SK-N-SH (cell line): Measurements from ENCODE around the gene CNFN. TPM values are rescaled to one million over a fixed set of nuclear protein-coding genes. Genes with fewer than 3 reads are reported as not detected.
A peak's percentile ranks its signal among the peaks of the same experiment; 100 is the strongest.

ENCODE experiments used
- CTCF ChIA-PET: fragments of 300-600, 350-600 bp; formaldehyde crosslinking; extraction: SDS; loops from one replicate; lab custom pipeline; 2021; lab: Yijun Ruan, JAX
- POLR2A ChIA-PET: fragments of 350-600 bp; sonication (Branson Sonifier 250); formaldehyde crosslinking; extraction: SDS; loops from one replicate; lab custom pipeline; 2020; ENCODE audit warnings: antibody characterized with exemption, inconsistent platforms; lab: Yijun Ruan, JAX
- DNase-seq: peaks from one replicate; pipeline ENCODE4 v3.0.0; 2012
- H2AFZ ChIP-seq: fragments of 200-600 bp; sonication (generic); 2 replicates; pipeline ENCODE4 v1.8.1; 2016; ENCODE audit warnings: antibody characterized with exemption, mild to moderate bottlenecking, low read depth
- H3F3A ChIP-seq: fragments of 200-600 bp; sonication (generic); replicated peaks from 2 replicates; pipeline ENCODE3; 2016; ENCODE audit warnings: antibody characterized with exemption, mild to moderate bottlenecking; ENCODE audit not compliant: insufficient read depth
- H3K27ac ChIP-seq, 2 experiments: fragments of 200-500 bp in 1 of 2; fragments of 200-600 bp in 1 of 2; sonication (Bioruptor generic) in 1 of 2; sonication (generic), shearing (Covaris generic) in 1 of 2; 2 replicates each; pipeline versions ENCODE4 v1.5.1 to v1.6.1; 2014 to 2016; ENCODE audit warnings: low read depth in 2 of 2, inconsistent platforms in 1 of 2, low read length in 1 of 2, mild to moderate bottlenecking in 1 of 2, mixed read lengths in 1 of 2
- H3K27me3 ChIP-seq: fragments of 200-600 bp; sonication (generic), shearing (Covaris generic); 2 replicates; pipeline ENCODE4 v1.6.1; 2016; ENCODE audit warnings: mixed run types; ENCODE audit not compliant: insufficient read depth
- H3K36me3 ChIP-seq, 2 experiments: fragments of 200-500 bp in 1 of 2; fragments of 200-600 bp in 1 of 2; sonication (Bioruptor generic) in 1 of 2; sonication (generic) in 1 of 2; replicated peaks in 1 of 2; 2 replicates each; pipeline versions ENCODE3 to v1.5.1; 2014 to 2016; ENCODE audit warnings: low read length in 1 of 2, mild to moderate bottlenecking in 1 of 2; ENCODE audit not compliant: insufficient read depth in 2 of 2, control insufficient read depth in 1 of 2
- H3K4me1 ChIP-seq, 2 experiments: fragments of 200-500 bp in 1 of 2; fragments of 200-600 bp in 1 of 2; sonication (Bioruptor generic) in 1 of 2; sonication (generic), shearing (Covaris generic) in 1 of 2; 2 replicates each; pipeline versions ENCODE4 v1.5.1 to v1.6.1; 2014 to 2016; ENCODE audit warnings: low read depth in 1 of 2, low read length in 1 of 2, mixed run types in 1 of 2; ENCODE audit not compliant: insufficient read depth in 2 of 2, control insufficient read depth in 1 of 2
- H3K4me2 ChIP-seq: fragments of 200-600 bp; sonication (generic), shearing (Covaris generic); 2 replicates; pipeline ENCODE4 v1.6.1; 2017; ENCODE audit warnings: mixed run types
- H3K4me3 ChIP-seq, 2 experiments: fragments of 200-500 bp in 1 of 2; fragments of 200-600 bp in 1 of 2; sonication (Bioruptor generic) in 1 of 2; sonication (generic), shearing (Covaris generic) in 1 of 2; 2 replicates each; pipeline versions ENCODE4 v1.5.1 to v1.8.1; 2014 to 2016; ENCODE audit warnings: low read depth in 2 of 2, inconsistent platforms in 1 of 2, low read length in 1 of 2, mild to moderate bottlenecking in 1 of 2, mixed read lengths in 1 of 2, moderate library complexity in 1 of 2
- H3K79me2 ChIP-seq: fragments of 200-600 bp; sonication (generic); 2 replicates; pipeline ENCODE4 v1.8.1; 2017; ENCODE audit warnings: mild to moderate bottlenecking; ENCODE audit not compliant: insufficient read depth
- H3K9ac ChIP-seq: fragments of 200-600 bp; sonication (generic); 2 replicates; pipeline ENCODE4 v1.6.1; 2017; ENCODE audit warnings: mixed run types
- H3K9me2 ChIP-seq: fragments of 200-600 bp; sonication (generic); 2 replicates; pipeline ENCODE4 v1.6.1; 2017; ENCODE audit warnings: mixed run types
- H3K9me3 ChIP-seq: fragments of 200-600 bp; sonication (generic); 2 replicates; pipeline ENCODE4 v1.6.1; 2017; ENCODE audit warnings: mixed run types, mild to moderate bottlenecking, moderate library complexity
- H4K20me1 ChIP-seq: fragments of 200-600 bp; sonication (generic); 2 replicates; pipeline ENCODE4 v1.6.1; 2017; ENCODE audit warnings: mild to moderate bottlenecking, mixed run types; ENCODE audit not compliant: insufficient read depth
- CTCF ChIP-seq: fragments of 200-600 bp; sonication (generic); IDR thresholded peaks from 2 replicates; pipeline ENCODE4 v1.6.1; 2017; ENCODE audit warnings: antibody characterized with exemption, mild to moderate bottlenecking, moderate library complexity
- EP300 ChIP-seq, 2 experiments: IDR thresholded peaks; 2 replicates each; pipeline versions ENCODE4 v1.4.0 to v1.6.1; 2012; ENCODE audit warnings: borderline replicate concordance in 1 of 2, low read depth in 1 of 2, low read length in 1 of 2
- FOSL2 ChIP-seq: IDR thresholded peaks from 2 replicates; pipeline ENCODE4 v1.4.0; 2012; ENCODE audit warnings: low read depth, mild to moderate bottlenecking, moderate library complexity, borderline replicate concordance
- FOXM1 ChIP-seq: IDR thresholded peaks from 2 replicates; pipeline ENCODE4 v1.4.0; 2012; ENCODE audit warnings: low read depth, mild to moderate bottlenecking
- GABPA ChIP-seq: IDR thresholded peaks from 2 replicates; pipeline ENCODE4 v1.4.0; 2012; ENCODE audit warnings: low read depth, mild to moderate bottlenecking
- GATA2 ChIP-seq: sonication (generic); formaldehyde crosslinking; IDR thresholded peaks from 2 replicates; pipeline ENCODE4 v1.5.0; 2020; ENCODE audit warnings: mild to moderate bottlenecking, missing genetic modification reagents
- JUND ChIP-seq: IDR thresholded peaks from 2 replicates; pipeline ENCODE4 v1.4.0; 2012
- MAX ChIP-seq: IDR thresholded peaks from 2 replicates; pipeline ENCODE4 v1.4.0; 2012; ENCODE audit warnings: low read depth
- MXI1 ChIP-seq: IDR thresholded peaks from 2 replicates; pipeline ENCODE4 v1.6.1; 2012; ENCODE audit warnings: mild to moderate bottlenecking, low read depth, low read length, improper control_type of control experiment
- NFIC ChIP-seq: IDR thresholded peaks from 2 replicates; pipeline ENCODE4 v1.4.0; 2012; ENCODE audit warnings: borderline replicate concordance
- RAD21 ChIP-seq: IDR thresholded peaks from 2 replicates; pipeline ENCODE4 v1.6.1; 2012; ENCODE audit warnings: mild to moderate bottlenecking, low read length
- RCOR1 ChIP-seq: fragments of 150-350 bp; IDR thresholded peaks from 2 replicates; pipeline ENCODE4 v1.6.1; 2017; ENCODE audit warnings: antibody characterized with exemption, low read length
- RFX5 ChIP-seq: IDR thresholded peaks from 2 replicates; pipeline ENCODE4 v1.6.1; 2012; ENCODE audit warnings: mild to moderate bottlenecking, improper control_type of control experiment, low read length
- RXRA ChIP-seq: IDR thresholded peaks from 2 replicates; pipeline ENCODE4 v1.4.0; 2012; ENCODE audit warnings: low read depth, mild to moderate bottlenecking, borderline replicate concordance
- SIN3A ChIP-seq: IDR thresholded peaks from 2 replicates; pipeline ENCODE4 v1.6.1; 2012; ENCODE audit warnings: low read depth, mild to moderate bottlenecking, low read length, moderate library complexity, borderline replicate concordance
- SMC3 ChIP-seq: IDR thresholded peaks from 2 replicates; pipeline ENCODE4 v1.6.1; 2012; ENCODE audit warnings: low read depth, low read length, improper control_type of control experiment
- TAF1 ChIP-seq: IDR thresholded peaks from 2 replicates; pipeline ENCODE4 v1.6.1; 2012; ENCODE audit warnings: low read depth, mild to moderate bottlenecking, low read length, moderate library complexity, borderline replicate concordance
- TEAD4 ChIP-seq: IDR thresholded peaks from 2 replicates; pipeline ENCODE4 v1.4.0; 2012; ENCODE audit warnings: mild to moderate bottlenecking, borderline replicate concordance; ENCODE audit not compliant: insufficient read depth
- WGBS: methylation state at CpG from one replicate; pipeline ENCODE4 v1.1.6; 2017; ENCODE audit warnings: low lambda C conversion rate; 5-methylcytosine and 5-hydroxymethylcytosine counted together
- polyA plus RNA-seq, 3 experiments: library from polyadenylated mRNA; depleted of rRNA; stranded (reverse); fragments of >200 nt; gene quantifications; 2 replicates each; pipeline ENCODE4 v1.2.3, GENCODE V29; 2012
- TF ChIP-seq, protein P1 (sequence below): IDR thresholded peaks from 2 replicates; pipeline ENCODE4 v1.4.0; 2012; ENCODE audit warnings: low read depth, borderline replicate concordance
- TF ChIP-seq, protein P2 (sequence below): IDR thresholded peaks from 2 replicates; pipeline ENCODE4 v1.4.0; 2012; ENCODE audit warnings: low read depth, borderline replicate concordance

The CNFN gene
- polyA plus RNA-seq, 1 of the 3 experiments (the other 2 are of a cell fraction), result 4.5 TPM

GRCh38 chr19:42412227-42412626 is 22.1 kb upstream of the CNFN start:
- Histone ChIP-seq H3F3A (no peaks in the 10 kb centered on the region), H3K27me3 (no peaks in the 10 kb centered on the region), H3K9me2 (no peaks in the 10 kb centered on the region), H3K79me2 (no peaks in the 10 kb centered on the region), H3K27ac (peak overlapping the region in 1 of 2 experiments; percentile 9; a peak in 1 of 4 replicates), H4K20me1 (no peaks in the 10 kb centered on the region), H3K4me3 (no peak overlapping the region), H3K9me3 (no peaks in the 10 kb centered on the region), H3K4me1 (peaks cover 0 to 20% of the 10 kb centered on the region in 2 experiments; a peak in 1 of 4 replicates), H3K9ac (no peak overlapping the region), H3K4me2 (no peak overlapping the region), H3K36me3 (no peaks in the 10 kb centered on the region), H2AFZ (no peak overlapping the region)
- ChIA-PET CTCF (interaction anchor here (1.2 to 4.4 kb wide), 6 partner anchors 11 to 28 kb away, joined by 4 to 33 read pairs (median 4); no protein-coding TSS in a partner anchor), POLR2A (interaction anchor here (1.6 to 1.7 kb wide), 2 partner anchors 11 to 15 kb away, joined by 4 to 6 read pairs; no protein-coding TSS in a partner anchor)
- 64% methylated on average over 6 of the region's 7 CpGs for WGBS
- DNase-seq, result peak; percentile 70
- no peak for TF ChIP-seq JUND
- TF ChIP-seq, protein P1, sequence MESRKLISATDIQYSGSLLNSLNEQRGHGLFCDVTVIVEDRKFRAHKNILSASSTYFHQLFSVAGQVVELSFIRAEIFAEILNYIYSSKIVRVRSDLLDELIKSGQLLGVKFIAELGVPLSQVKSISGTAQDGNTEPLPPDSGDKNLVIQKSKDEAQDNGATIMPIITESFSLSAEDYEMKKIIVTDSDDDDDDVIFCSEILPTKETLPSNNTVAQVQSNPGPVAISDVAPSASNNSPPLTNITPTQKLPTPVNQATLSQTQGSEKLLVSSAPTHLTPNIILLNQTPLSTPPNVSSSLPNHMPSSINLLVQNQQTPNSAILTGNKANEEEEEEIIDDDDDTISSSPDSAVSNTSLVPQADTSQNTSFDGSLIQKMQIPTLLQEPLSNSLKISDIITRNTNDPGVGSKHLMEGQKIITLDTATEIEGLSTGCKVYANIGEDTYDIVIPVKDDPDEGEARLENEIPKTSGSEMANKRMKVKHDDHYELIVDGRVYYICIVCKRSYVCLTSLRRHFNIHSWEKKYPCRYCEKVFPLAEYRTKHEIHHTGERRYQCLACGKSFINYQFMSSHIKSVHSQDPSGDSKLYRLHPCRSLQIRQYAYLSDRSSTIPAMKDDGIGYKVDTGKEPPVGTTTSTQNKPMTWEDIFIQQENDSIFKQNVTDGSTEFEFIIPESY, result no peak
- TF ChIP-seq RFX5, result no peak
- no peak for TF ChIP-seq GABPA
- no peak for TF ChIP-seq EP300 (IDR thresholded peaks at IDR 0.05; ENCODE audit: borderline replicate concordance in 1 of 2, low read depth in 1 of 2, low read length in 1 of 2)
- TF ChIP-seq RCOR1, result no peak
- TF ChIP-seq GATA2 (CRISPR knock-in tag), result no peak
- TF ChIP-seq, protein P2, sequence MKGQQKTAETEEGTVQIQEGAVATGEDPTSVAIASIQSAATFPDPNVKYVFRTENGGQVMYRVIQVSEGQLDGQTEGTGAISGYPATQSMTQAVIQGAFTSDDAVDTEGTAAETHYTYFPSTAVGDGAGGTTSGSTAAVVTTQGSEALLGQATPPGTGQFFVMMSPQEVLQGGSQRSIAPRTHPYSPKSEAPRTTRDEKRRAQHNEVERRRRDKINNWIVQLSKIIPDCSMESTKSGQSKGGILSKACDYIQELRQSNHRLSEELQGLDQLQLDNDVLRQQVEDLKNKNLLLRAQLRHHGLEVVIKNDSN, result no peak

DNA sequence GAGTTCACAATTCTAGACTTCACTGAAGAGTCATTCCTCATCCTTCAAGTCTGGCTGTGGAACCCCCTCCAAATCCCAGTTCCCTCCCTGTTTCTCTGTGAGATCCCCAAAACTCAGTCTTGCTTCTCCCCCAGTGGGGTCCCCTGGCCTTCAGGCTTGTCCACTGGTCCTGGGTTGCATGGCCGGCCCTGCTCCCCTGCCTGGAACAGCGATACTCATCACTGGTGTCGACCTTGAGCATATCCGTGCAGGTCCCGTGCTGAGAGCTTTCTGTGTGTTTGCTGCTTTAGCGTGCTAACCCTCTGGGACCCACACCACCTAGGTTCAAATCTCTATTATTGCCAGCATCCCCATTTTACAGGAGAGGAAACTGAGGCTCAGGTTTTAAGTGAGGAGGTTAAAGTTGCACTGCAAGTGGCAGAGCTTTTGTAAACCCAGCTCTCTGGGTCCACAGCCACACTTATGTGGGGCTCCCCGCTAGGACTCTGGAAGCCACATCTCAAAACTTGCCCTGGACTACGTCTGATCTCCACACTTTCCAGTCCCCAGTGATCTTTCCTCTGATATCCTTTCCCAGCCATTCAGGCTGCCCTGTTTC is 21.6 kb upstream of the CNFN start:
- Histone ChIP-seq H3K9ac (no peak overlapping the region), H3K9me3 (no peaks in the 10 kb centered on the region), H3K27me3 (no peaks in the 10 kb centered on the region), H3K79me2 (no peaks in the 10 kb centered on the region), H3K4me2 (no peak overlapping the region), H4K20me1 (no peaks in the 10 kb centered on the region), H3K36me3 (no peaks in the 10 kb centered on the region), H3K27ac (peak overlapping the region in 1 of 2 experiments; percentile 9; a peak in 1 of 4 replicates), H3K4me3 (no peak overlapping the region), H3K9me2 (no peaks in the 10 kb centered on the region), H2AFZ (no peak overlapping the region), H3K4me1 (peaks cover 0 to 20% of the 10 kb centered on the region in 2 experiments; a peak in 1 of 4 replicates), H3F3A (no peaks in the 10 kb centered on the region)
- 95% methylated on average over 6 of the region's 8 CpGs for WGBS
- ChIA-PET POLR2A (interaction anchor here (1.6 kb wide), 1 partner anchor 10 kb away, joined by 6 read pairs; no protein-coding TSS in a partner anchor), CTCF (interaction anchor here (0.6 to 4.4 kb wide), 7 partner anchors 11 to 286 kb away, joined by 3 to 33 read pairs (median 4); no protein-coding TSS in a partner anchor)
- TF ChIP-seq RFX5 (no peak), NFIC (no peak), CTCF (no peak), RXRA (no peak), MXI1 (no peak), FOXM1 (no peak), TAF1 (no peak), SMC3 (no peak), MAX (no peak), SIN3A (no peak), GATA2 (CRISPR knock-in tag) (no peak), TEAD4 (no peak), FOSL2 (no peak), RAD21 (no peak)
- TF ChIP-seq, protein P2, result no peak
- DNase-seq, result no peak
